Adrenal gland (tissue), 12 donors: Measurements from ENCODE around the gene CARS1. TPM values are rescaled to one million over a fixed set of nuclear protein-coding genes. Genes with fewer than 3 reads are reported as not detected.

Source experiments
- DNase-seq, 7 donors: peaks; one replicate each; pipeline ENCODE4 v3.0.0-alpha.2; 2019 to 2020
- H3K27ac ChIP-seq, 5 donors: fragments of 200-600 bp; sonication (generic) in 4 of 5; 1 replicate in 3 of 5; 2 replicates in 2 of 5; pipeline versions ENCODE4 v1.5.1 to v1.8.0; 2016 to 2020; ENCODE audit warnings: mild to moderate bottlenecking in 1 of 5
- H3K27me3 ChIP-seq: fragments of 200-600 bp; 2 replicates; pipeline ENCODE4 v1.8.0; 2021
- H3K36me3 ChIP-seq, 2 donors: fragments of 200-600 bp; replicated peaks in 1 of 2; 1 replicate in 1 of 2; 2 replicates in 1 of 2; pipeline versions ENCODE4 v1.5.1 to v1.8.0; 2018 to 2022
- H3K4me1 ChIP-seq, 2 donors: fragments of 200-600 bp; replicated peaks in 1 of 2; 1 replicate in 1 of 2; 2 replicates in 1 of 2; pipeline versions ENCODE4 v1.5.1 to v1.8.0; 2018 to 2021
- H3K4me3 ChIP-seq, 4 donors: fragments of 200-600 bp; sonication (generic) in 3 of 4; one replicate each; pipeline ENCODE4 v1.5.1; 2016 to 2018
- H3K9me3 ChIP-seq, 3 donors: fragments of 200-600 bp; sonication (generic) in 1 of 3; replicated peaks in 1 of 3; 1 replicate in 2 of 3; 2 replicates in 1 of 3; pipeline versions ENCODE4 v1.5.1 to v1.8.0; 2016 to 2021
- POLR2A ChIP-seq, 2 donors: fragments of 450-650 bp; IDR thresholded peaks; one replicate each; pipeline ENCODE4 v1.6.1; 2017; ENCODE audit warnings: antibody characterized with exemption in 2 of 2, mild to moderate bottlenecking in 2 of 2, moderate library complexity in 1 of 2
- WGBS, 4 donors: extraction: QIAGEN DNeasy Blood & Tissue Kit in 2 of 4; methylation state at CpG; one replicate each; pipeline versions ENCODE4 v1.1.5 to v1.1.7; 2013 to 2017; 5-methylcytosine and 5-hydroxymethylcytosine counted together
- intact Hi-C, 2 donors: fragments of 100-400 bp; cut with DNase I; formaldehyde crosslinking; loops; one replicate each; pipeline versions ENCODE4 v1.14.1 to v1.15.0; 2022 to 2023
- polyA plus RNA-seq, 3 donors: library from polyadenylated mRNA; stranded (reverse); fragments of 200-250 nt in 2 of 3; fragments of 350-450 nt in 1 of 3; fragmentation: Illumina TruSeq in 1 of 3; extraction: RNeasy Lipid Tissue Mini Kit (QIAGEN cat#74804) in 1 of 3; gene quantifications; one replicate each; pipeline ENCODE4 v1.2.3, GENCODE V29; 2013 to 2014
- total RNA-seq, 9 donors: library from RNA; depleted of rRNA in 4 of 9; stranded (reverse); fragments of >200 nt in 4 of 9; fragments of 120-200 nt in 1 of 9; fragmentation: NEBNext Ultra II Directional in 1 of 9; extraction: Animal tissue kit (Norgen Biotek cat#: 25700) in 1 of 9; gene quantifications; one replicate each; pipeline versions ENCODE4 v1.1.0 to v1.2.4, GENCODE V29; 2013 to 2023
- TF ChIP-seq, protein P1 (sequence below), 6 experiments: fragments of 450-650 bp in 4 of 6; fragments of 200-600 bp in 2 of 6; sonication (generic) in 1 of 6; IDR thresholded peaks; 1 replicate in 5 of 6; 2 replicates in 1 of 6; pipeline versions ENCODE4 v1.5.1 to v1.8.0; 2016 to 2021; ENCODE audit warnings: antibody characterized with exemption in 6 of 6, mild to moderate bottlenecking in 2 of 6, moderate library complexity in 1 of 6
- donor health status: healthy with polysubstance abuse.
- donor health status: Bipolar disorder and iron deficiency.
- donor health status: DM: yes; HTN: yes; CAD: no.
- donor health status: DM: no; HTN: no; CAD: no.
- donor health status: DM: no; HTN: no; CAD: no.
- donor health status: DM: yes; HTN: yes; CAD: no.

Gene CARS1
- total and polyA plus RNA-seq, 12 donors = 17.2 to 46.7 (median 31.5) TPM

- H3K4me1 ChIP-seq = peaks cover 0 to 5% of the 10 kb centered on the region in 2 donors
- no peaks in the 10 kb centered on the region for H3K9me3 ChIP-seq
- TF ChIP-seq POLR2A (IDR thresholded peaks at IDR 0.05) = no peak
- TF ChIP-seq, protein P1, sequence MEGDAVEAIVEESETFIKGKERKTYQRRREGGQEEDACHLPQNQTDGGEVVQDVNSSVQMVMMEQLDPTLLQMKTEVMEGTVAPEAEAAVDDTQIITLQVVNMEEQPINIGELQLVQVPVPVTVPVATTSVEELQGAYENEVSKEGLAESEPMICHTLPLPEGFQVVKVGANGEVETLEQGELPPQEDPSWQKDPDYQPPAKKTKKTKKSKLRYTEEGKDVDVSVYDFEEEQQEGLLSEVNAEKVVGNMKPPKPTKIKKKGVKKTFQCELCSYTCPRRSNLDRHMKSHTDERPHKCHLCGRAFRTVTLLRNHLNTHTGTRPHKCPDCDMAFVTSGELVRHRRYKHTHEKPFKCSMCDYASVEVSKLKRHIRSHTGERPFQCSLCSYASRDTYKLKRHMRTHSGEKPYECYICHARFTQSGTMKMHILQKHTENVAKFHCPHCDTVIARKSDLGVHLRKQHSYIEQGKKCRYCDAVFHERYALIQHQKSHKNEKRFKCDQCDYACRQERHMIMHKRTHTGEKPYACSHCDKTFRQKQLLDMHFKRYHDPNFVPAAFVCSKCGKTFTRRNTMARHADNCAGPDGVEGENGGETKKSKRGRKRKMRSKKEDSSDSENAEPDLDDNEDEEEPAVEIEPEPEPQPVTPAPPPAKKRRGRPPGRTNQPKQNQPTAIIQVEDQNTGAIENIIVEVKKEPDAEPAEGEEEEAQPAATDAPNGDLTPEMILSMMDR (IDR thresholded peaks at IDR 0.05) = no peak
- intact Hi-C loops = no loop called here
- no peak overlapping the region for H3K27ac ChIP-seq
- peaks cover 0 to 3% of the 10 kb centered on the region in 2 donors for H3K36me3 ChIP-seq
- H3K4me3 ChIP-seq = no peak overlapping the region
- DNase-seq = no peak
- WGBS, 4 donors = 79 to 85% (median 82%) methylated on average over 3 of the region's 3 CpGs
- H3K27me3 ChIP-seq = no peaks in the 10 kb centered on the region
Measured at GRCh38 chr11:3099178-3099577, 42.0 kb upstream of the CARS1 start.

DNA sequence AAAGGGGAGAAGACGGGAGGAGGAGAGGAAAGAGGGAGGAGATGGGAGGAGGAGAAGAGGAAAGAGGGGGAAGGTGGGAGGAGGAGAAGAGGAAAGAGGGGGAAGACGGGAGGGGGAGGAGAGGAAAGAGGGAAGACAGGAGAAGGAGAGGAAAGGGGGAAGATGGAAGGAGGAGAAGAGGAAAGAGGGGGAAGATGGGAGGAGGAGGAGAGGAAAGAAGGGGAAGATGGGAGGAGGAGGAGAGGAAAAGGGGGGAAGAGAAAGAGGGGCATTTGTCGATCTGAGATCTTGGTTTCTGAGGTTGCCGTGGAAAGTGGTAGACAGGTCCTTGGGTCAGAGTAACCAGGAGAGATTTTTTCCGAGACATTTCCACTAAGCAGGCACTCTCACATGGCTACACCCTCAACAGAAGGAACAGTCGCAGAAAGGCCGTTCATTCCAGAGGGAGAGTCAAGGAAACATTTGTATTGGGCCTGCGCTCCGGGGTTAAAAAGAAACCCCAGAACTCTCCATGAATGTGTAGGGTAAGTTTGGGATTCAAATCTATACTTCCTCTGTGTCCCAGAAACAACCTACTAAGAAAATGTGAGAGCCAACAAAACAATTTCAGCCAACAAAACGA, 39.8 kb upstream of the CARS1 start:
- Histone ChIP-seq H3K4me1 (peaks cover 0 to 5% of the 10 kb centered on the region in 2 donors), H3K36me3 (peaks cover 0 to 3% of the 10 kb centered on the region in 2 donors), H3K9me3 (no peaks in the 10 kb centered on the region), H3K27me3 (no peaks in the 10 kb centered on the region), H3K27ac (no peak overlapping the region), H3K4me3 (no peak overlapping the region)
- WGBS, 4 donors = 86 to 94% (median 89%) methylated on average over 10 of the region's 10 CpGs
- TF ChIP-seq, protein P1 (IDR thresholded peaks at IDR 0.05) = no peak
- TF ChIP-seq POLR2A (IDR thresholded peaks at IDR 0.05) = no peak
- intact Hi-C loops = no loop called here
- peak in 1 of 7 donors; percentile 24 for DNase-seq

DNA sequence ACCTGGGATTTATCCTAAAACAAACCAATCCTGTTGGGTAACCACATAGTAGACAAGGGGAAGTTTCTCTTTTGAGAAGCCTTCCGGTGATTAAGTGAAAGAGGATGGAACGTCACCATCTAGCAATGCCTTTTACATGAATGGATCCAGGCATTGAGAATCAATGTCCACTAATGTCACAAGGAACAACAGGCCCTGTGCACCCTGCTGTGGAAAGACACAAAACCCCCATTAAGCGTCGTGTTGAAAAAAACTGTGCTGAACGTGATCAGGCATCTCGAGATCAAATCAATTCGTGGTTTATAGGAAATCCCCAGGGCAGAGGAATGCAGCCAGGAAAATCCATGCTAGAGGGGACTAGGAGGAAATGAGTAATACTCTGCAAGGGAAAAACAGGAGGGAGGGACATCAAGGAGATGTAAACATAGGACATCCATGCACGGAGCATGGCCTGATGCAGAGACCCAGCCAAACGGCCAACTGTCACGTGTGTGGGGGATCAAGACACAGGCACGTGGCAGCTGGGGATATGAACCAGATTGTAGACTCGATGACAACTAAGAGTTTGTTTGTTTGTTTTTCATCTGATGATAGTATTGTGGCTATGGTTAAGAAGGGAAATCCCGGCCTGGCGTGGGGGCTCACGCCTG, 38.6 kb upstream of the CARS1 start:
- Histone ChIP-seq H3K4me3 (no peak overlapping the region), H3K4me1 (peaks cover 0 to 5% of the 10 kb centered on the region in 2 donors), H3K36me3 (peaks cover 0 to 3% of the 10 kb centered on the region in 2 donors), H3K9me3 (no peaks in the 10 kb centered on the region), H3K27ac (peak overlapping the region in 2 of 5 donors; percentile 18 to 54), H3K27me3 (no peaks in the 10 kb centered on the region)
- WGBS, 4 donors = 65 to 80% (median 74%) methylated on average over 15 of the region's 15 CpGs
- intact Hi-C loops = no loop called here
- TF ChIP-seq, protein P1 (IDR thresholded peaks at IDR 0.05) = no peak
- TF ChIP-seq POLR2A (IDR thresholded peaks at IDR 0.05) = no peak
- DNase-seq = peak in 2 of 7 donors; percentile 16 to 54

GRCh38 chr11:3094223-3094824, 37.1 kb upstream of the CARS1 start:
- Histone ChIP-seq H3K27me3 (no peaks in the 10 kb centered on the region), H3K36me3 (peaks cover 0 to 3% of the 10 kb centered on the region in 2 donors), H3K27ac (no peak overlapping the region), H3K4me1 (peaks cover 0 to 5% of the 10 kb centered on the region in 2 donors), H3K9me3 (no peaks in the 10 kb centered on the region), H3K4me3 (no peak overlapping the region)
- DNase-seq = peak in 1 of 7 donors; percentile 44
- TF ChIP-seq, protein P1 (IDR thresholded peaks at IDR 0.05) = no peak
- TF ChIP-seq POLR2A (IDR thresholded peaks at IDR 0.05) = no peak
- intact Hi-C loops = no loop called here
- 80 to 91% (median 86%) methylated on average over 14 to 21 of the region's 21 CpGs for WGBS, 4 donors
